Posterior cingulate gyrus (tissue), 11 donors: ENCODE measurements around the gene PADI1.
A peak's percentile ranks its signal among the peaks of the same experiment; 100 is the strongest.

ENCODE experiments used
- DNase-seq, 10 donors: peaks; one replicate each; pipeline versions ENCODE4 v3.0.0 to v3.0.0-alpha.2; 2020 to 2021; ENCODE audit warnings: mixed read lengths in 3 of 10
- intact Hi-C: fragments of 100-400 bp; cut with DNase I; formaldehyde crosslinking; loops from one replicate; pipeline ENCODE4 v1.15.1; 2023

PADI1 gene

GRCh38 chr1:17259233-17259873 is 54.4 kb downstream of the PADI1 start:
- intact Hi-C loops = no loop called here
- peak in 2 of 10 donors; percentile 13 to 55 for DNase-seq

DNA sequence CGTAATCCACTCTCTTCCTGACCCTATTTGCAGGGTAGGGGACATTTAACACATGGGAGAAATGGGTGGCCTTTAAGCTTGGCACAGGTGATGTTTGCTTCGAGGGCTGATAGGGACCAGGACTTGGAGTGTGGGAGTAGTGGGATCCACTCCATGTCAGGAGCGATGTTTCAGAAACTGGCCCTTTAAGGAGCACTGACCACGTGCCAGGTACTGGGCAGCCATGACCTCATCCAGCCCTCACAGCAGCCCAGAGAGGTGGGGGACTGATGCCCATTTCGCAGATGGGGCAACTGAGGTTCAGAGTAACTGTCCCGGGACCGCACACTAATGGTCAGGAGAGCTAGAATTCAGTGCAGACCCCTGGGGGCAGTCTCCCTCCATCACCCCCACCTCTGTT is 55.3 kb downstream of the PADI1 start:
- intact Hi-C loops = no loop called here
- DNase-seq = peak in 2 of 10 donors; percentile 8 to 24

DNA sequence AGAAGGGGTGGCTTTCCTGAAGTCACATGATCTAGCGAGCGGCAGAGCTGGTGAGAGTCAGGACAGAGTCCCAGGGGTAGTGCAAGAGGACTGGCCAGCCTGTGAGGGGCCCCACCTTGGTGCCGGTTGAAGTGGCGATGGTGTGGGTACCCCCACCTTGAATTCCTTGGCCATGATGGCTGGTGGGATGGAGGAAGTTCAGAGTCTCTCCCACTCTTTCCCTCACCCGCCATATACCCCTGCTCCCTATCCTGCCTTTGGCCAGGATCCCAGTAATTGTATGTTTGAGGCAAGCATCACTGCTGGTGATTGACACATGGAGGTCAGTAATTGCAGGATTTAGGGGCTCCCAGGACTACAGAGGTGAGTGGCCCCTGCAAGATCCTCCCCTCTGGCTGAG is 55.8 kb downstream of the PADI1 start:
- intact Hi-C loops = no loop called here
- peak in 3 of 10 donors; percentile 13 to 56 (median 16) for DNase-seq

DNA sequence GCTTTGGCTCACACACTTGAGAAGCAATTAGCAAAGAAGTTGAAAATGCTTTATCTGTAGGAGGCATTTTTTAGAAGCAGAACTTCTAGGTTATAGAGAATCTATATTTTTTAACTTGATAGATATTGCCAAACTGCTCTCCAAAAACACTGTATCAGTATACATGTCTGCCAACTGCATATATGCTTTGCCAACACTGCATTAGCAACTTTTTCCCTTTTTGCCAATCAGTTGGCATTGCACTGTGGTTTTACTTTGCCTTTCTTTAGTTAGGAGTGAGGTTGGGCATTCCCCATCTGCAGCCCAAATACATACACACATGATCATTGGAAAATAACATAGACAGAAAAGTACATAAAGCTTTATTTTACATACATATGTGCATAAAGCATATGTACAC is 59.0 kb downstream of the PADI1 start:
- intact Hi-C loops = no loop called here
- no peak for DNase-seq

DNA sequence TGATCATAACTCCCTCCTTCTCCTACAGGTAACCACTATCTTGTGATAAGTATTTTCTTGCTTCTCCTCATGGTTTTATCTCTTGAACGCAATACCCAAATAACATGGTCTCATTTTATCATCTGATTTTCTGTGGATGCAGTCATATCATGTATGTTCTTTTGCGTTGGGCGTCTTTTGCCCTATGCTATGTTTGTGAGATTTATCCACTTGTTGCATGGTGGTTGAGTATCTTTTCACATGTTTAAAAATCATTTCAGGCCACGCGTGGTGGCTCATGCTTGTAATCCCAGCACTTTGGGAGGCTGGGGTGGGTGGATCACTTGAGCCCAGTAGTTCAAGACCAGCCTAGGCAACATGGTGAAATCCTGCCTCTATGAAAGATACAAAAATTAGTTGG is 59.5 kb downstream of the PADI1 start:
- intact Hi-C loops = no loop called here
- DNase-seq = no peak

DNA sequence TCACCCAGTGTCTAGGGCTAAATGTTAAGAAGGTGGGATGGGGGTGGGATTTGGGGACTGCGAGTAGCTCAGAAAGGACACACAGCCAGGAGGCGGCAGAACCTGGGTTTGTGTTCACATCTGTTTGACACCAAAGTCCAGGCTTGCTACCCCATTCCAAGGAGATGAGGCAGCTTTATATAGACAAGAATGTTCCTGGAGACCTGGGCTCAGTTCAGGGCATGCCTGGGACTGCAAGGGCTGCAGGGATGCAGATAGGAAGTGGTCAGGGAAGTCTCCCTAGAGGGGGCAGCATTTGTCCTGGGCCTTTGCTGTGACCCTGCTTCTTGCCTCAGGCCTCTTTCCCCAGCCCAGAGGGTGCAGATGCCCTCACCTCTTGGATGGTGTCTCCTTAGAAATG is 60.2 kb downstream of the PADI1 start:
- DNase-seq = no peak
- intact Hi-C loops = no loop called here

GRCh38 chr1:17265950-17266349 is 61.0 kb downstream of the PADI1 start:
- intact Hi-C loops = no loop called here
- DNase-seq = no peak

GRCh38 chr1:17270891-17271765 is 66.2 kb downstream of the PADI1 start:
- peak in 2 of 10 donors; percentile 61 to 73 for DNase-seq
- intact Hi-C loops = no loop called here

- DNase-seq = peak in 2 of 10 donors; percentile 5 to 66
Measured at GRCh38 chr1:17272066-17272465, 67.1 kb downstream of the PADI1 start.

GRCh38 chr1:17272646-17273045 is 67.7 kb downstream of the PADI1 start:
- DNase-seq = peak in 1 of 10 donors; percentile 17

More at GRCh38 chr1:17272066-17272465, 67.1 kb downstream of the PADI1 start:
- intact Hi-C loops = no loop called here

GRCh38 chr1:17273096-17273495 is 68.2 kb downstream of the PADI1 start:
- peak in 2 of 10 donors; percentile 23 to 49 for DNase-seq
- intact Hi-C loops = no loop called here

More at GRCh38 chr1:17272646-17273045, 67.7 kb downstream of the PADI1 start:
- intact Hi-C loops = no loop called here

GRCh38 chr1:17274186-17275170 is 69.5 kb downstream of the PADI1 start:
- intact Hi-C loops = no loop called here
- peak in 4 of 10 donors; percentile 12 to 74 (median 35) for DNase-seq

DNA sequence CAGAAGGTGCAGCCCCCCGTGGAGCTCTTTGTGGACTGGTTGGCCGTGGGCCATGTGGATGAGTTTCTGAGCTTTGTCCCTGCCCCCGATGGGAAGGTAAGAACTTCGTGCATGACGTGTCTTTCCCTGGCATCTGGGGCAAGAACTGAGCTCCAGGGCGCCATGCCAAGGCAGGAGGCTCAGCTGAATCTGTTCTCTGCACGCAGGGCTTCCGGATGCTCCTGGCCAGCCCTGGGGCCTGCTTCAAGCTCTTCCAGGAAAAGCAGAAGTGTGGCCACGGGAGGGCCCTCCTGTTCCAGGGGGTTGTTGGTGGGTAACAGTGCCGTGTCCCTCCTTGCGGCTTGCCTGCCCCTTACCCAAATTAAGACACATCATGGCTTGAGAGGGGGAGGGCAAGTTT is 71.6 kb downstream of the PADI1 start:
- intact Hi-C loops = no loop called here
- peak in 3 of 10 donors; percentile 17 to 20 (median 18) for DNase-seq

DNA sequence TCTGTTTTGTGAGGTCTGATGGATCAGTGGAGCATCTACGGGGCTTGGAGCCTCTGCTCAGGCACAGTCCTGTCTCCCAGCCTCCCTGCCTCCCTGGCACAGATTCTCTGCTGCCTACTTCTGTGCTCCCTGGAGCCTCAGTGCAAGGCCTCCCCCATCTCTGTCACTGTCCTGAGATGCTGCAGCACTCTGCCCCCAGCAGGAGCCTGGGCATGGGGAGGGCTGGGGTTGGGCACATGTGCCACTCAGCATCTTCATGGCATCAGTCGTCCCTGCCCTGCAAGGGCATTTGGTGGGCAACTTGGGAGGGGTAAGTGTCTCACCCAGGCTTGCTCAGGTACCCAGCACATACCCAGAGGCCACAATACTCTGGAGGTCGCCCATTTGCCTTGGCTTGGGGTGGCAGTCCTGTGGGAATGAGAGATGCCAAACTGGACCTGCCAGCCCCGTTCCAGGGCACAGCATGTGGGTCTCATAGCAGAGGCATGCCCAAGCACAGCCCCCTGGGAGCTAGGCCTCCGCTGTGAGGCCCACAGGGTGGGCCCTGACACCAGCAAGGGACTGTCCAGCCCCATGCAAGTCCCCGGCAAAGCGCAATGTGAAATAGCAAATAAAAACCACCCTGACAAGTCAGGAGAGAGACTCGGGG is 72.7 kb downstream of the PADI1 start:
- DNase-seq = no peak
- intact Hi-C loops = no loop called here

DNA sequence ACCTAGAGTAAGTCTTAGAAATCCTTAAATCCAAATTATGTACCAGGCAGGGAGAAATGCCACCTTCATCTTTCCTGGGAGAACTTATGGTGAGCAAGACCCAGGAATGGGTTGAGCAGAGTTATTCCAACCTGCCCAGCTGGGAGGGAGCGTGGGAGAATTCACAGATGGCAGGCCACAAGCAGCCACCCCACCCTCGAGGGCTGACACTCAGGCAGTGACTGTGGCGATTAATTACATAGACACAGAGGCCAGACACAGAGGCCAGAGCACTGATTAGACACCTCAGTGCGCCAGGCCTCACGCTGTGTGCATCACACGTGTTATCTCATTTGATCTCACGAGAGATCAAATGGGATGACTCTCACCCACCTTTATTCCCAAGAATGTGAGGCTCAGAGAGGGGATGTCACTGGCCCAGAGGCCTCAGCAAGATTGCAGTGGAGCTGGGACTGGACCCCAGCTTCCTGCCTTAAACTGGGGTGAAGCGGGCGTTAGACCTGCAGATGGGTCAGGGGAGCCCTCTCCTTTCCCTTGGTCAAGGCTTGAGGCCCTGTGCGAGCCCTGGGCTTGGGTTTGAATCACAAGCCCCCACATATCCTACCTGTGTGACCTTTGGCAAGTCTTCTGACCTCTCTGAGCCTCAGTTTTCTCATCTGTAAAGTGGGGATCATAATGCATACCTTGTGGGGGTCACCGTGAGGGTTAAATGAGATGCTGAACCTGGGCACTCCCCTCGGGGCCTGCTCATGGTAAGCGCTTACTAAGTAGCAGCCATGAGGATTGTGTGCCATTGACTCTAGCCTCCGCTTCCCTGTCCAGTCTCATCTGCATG is 74.3 kb downstream of the PADI1 start:
- intact Hi-C loops = no loop called here
- no peak for DNase-seq

DNA sequence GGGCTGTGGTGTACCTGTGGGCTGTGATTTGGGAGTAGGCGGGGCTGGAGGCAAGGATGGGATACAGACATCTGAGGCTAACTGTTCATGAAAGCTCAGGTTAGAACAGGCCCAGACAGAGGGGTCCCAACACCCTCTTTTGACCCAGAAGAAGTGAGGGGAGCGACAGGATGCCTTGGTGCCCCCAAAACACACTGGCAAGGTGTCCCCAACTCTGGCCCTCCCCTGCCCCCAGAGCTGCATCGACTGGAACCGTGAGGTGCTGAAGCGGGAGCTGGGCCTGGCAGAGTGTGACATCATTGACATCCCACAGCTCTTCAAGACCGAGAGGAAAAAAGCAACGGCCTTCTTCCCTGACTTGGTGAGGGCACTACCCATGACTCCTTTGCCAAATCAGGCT is 75.5 kb downstream of the PADI1 start:
- DNase-seq = no peak
- intact Hi-C loops = no loop called here

- DNase-seq = no peak
- intact Hi-C loops = no loop called here
Measured at GRCh38 chr1:17280894-17281293, 76.0 kb downstream of the PADI1 start.

DNA sequence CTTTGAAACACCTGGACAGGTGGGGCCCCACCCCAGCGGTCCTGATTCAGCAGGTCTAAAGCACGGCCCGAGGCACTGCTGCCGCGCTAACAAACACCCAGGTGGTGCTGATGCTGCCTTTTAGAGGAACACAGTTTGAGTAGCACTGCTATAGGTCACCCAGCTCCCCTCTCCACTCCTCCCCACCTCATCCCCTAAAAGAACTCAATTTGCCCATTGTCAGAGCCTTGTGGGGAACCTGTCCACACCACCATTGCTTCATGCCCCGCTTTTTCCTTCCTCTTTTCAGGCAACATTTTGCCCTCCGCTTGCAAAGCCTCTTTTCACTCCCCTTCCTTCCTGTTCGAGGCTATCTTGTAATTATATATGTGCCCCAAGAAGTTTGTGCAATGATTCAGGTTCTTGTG is 76.8 kb downstream of the PADI1 start:
- intact Hi-C loops = no loop called here
- peak in 1 of 10 donors; percentile 15 for DNase-seq

- DNase-seq = peak in 1 of 10 donors; percentile 37
- intact Hi-C loops = no loop called here
Measured at GRCh38 chr1:17282836-17283235, 77.9 kb downstream of the PADI1 start.
